GM11168 (cell line): Measurements from ENCODE around the gene MAPK8.

Source experiments
- in situ Hi-C: fragments of 300-500 bp; cut with MboI; formaldehyde crosslinking; loops from one replicate; pipeline ENCODE4 v1.12.0; 2022; ENCODE audit warnings: low sequenced_read_pairs; ENCODE audit not compliant: unreplicated experiment

MAPK8 gene

DNA sequence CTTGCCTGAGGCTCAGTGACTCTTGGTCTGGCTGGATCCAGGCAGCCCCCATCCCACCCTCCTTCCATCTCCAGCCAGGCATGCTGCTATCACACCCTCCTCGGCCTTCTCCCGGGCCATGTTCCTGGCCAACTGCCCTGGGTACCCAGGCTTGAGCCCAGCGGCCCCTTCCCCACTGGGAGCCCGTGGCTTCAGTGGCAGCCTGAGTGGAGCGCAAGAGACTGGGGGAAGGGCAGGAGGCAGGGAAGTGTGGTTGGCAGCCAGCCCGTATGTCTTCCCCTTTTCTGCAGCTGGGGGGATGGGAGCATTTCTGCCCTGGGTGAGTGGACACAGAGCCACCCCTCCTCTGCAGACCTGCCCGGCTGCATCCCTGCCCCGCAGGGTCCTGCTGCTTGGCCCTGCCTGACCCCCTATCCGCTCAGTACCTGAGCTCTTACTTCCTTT, 149.9 kb downstream of the MAPK8 start:
- in situ Hi-C loops, result no loop called here

- in situ Hi-C loops, result no loop called here
These were observed 150.6 kb downstream of the MAPK8 start for GRCh38 chr10:48456808-48457761.

DNA sequence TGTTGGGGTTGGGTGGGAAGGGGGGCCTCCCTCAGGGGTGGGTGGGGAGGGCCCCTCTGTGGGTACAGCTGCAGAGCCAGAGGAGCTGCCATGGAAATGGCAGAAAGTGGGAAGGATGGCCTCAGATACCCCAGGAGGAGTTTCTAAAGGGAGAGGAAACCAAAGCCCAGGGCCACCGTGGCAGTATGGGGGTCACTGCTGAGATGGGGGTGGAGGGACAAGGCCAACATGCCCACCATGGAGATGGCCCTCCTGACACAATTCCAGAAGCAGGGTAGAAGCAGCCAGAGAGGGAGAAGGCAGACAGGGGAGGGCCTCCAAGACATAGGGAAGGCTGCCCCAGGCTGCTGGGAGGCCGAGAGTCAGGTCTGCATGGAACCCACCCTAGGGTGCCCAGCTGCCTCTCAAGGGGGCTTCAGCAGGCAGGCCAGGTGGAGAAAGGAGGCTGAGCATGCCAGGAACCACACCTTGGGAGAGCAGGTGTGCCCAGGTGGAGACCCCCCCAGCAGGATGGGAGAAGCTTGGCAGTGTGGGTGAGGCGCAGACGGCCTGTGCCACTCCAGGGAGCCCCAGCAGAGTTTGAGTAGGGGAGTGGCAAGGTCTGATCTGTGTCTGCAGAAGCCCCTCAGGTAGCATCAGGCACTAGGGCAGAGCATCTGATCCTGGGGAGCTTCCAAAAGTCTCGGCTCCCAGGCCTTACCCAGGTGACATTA, 151.6 kb downstream of the MAPK8 start:
- in situ Hi-C loops, result no loop called here

DNA sequence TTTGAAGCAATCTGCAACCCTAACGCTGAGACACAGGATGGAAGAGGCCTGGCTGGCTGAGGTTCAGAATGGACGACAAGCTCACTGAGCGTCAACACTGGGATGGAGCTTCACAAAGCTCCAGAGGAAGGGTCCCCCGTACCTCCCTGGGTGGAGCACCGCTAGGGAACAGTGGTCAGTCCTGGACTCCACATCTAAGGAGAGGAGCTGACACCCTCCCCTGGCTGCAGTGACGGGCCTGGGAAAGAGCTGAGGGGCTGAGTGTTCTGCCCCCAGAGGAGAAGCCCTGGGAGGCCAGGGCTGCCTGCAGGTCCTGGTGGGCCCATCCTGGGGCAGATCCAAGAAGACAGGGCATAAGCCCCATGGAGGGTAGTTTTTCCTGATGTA, 152.2 kb downstream of the MAPK8 start:
- in situ Hi-C loops, result no loop called here

GRCh38 chr10:48459270-48460150, 153.0 kb downstream of the MAPK8 start:
- in situ Hi-C loops, result no loop called here

DNA sequence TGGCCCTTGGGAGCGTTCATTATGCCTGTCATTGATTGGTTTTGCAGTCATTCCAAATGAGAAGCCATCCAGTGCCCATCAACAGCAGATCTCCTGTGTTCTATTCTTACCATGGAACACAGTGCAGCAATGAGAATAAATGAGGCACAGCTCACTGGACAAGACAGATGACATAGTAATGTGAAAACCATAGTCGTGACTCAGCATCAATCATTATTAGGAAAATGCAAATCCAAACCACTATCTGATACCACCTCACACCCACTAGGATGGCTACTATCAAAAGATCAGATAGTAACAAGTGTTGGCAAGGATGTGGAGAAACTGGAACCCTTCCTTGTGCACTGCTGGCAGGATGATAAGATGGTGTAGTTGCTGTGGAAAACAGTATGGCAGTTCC, 153.7 kb downstream of the MAPK8 start:
- in situ Hi-C loops, result no loop called here

GRCh38 chr10:48461623-48462481, 155.4 kb downstream of the MAPK8 start:
- in situ Hi-C loops, result no loop called here

DNA sequence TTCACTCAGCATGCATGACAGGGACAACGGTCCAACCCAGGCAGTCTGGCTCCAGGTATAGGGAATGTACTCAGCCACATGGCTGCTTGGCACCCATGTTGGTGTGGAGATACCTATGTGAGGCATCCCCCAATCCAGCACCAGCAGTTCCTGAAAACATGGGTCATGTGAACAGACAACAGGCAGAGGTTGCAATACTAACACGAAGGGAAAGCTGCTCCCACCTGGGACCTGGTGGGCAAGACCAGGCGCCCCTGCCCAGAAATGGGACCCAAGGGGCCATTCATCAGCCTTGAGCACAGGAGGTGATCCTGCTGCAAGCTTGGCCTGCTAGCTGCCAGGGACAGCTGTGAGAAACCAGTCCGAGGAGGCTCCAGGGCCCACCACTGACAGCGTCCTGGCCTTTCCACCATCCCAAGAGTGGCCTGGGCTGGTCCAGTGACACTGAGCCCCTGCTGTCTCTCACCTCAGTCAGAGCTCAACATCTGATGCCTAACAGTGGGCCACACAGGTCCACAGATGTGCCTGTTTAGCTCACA, 156.1 kb downstream of the MAPK8 start:
- in situ Hi-C loops, result no loop called here

DNA sequence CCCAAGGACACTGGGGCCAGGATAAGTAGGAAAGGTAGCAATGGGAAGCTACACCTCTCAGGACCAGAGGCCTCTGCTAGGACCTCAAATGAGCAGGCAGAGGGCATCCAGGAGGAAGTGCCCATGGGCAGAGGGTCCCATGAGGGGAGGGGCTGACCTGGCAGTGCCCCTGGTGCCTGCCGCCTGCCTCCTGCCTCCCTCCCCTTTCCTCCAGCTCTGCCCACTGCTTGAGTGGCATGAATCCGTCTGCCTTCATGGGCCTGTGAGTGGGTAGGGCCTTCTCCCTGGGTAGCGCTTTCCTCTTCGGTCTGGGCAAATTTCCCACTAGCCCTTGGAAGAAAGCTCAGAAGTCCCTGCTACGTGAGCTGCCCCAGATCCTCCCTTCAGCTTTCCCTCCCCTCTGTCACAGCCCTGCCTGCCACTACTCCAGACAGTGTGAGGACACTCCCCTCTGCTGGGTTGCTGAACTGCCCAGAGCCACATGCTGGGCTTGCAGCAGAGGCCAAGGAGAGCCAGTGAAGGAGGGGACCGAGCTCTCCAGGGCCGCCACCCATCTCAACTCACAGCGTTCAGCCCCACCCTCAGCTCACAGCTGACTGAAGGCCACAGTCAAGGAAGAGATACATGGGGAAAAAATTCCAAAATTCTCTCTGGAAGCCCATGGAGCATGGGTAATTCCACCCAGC, 157.0 kb downstream of the MAPK8 start:
- in situ Hi-C loops, result no loop called here

DNA sequence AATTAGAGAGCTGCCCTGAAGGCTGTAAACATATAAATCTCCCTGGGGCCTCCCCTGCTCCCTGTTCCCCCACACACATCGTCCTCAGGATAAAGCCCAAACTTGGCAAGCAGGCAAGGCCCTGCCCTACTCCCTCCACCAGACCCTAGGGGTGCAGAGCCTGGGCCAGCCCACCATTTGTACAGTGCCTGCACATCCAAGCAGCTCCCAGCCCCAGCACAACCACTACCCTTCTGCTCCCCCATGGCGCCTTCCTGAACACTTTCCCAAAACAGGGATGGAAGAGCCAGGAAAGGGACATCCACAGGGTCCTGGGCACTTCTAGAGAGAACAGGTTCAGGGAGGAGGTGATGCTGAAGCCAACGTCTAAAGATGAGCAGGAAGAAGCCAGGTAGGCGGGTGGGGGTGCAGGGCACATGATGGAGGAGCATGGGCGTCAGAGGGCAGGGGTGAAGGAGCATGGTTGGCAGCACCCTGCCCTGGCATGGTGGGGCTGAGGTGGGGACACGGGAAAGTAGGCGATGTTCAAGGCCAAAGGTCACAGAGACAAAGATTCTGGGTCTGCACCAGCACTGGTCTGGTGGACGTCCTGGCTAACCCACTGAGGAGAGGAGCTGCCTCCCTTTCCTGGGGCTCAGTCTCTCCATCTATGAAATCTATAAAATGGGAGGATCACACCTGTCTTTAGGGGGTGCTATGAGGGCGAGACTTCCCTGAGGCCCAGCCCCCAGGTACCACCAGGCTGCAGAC, 157.8 kb downstream of the MAPK8 start:
- in situ Hi-C loops, result no loop called here

- in situ Hi-C loops, result no loop called here
These were observed 158.6 kb downstream of the MAPK8 start for GRCh38 chr10:48464871-48465736.

- in situ Hi-C loops, result no loop called here
These were observed 159.5 kb downstream of the MAPK8 start for GRCh38 chr10:48465860-48466521.

GRCh38 chr10:48466611-48467240, 160.2 kb downstream of the MAPK8 start:
- in situ Hi-C loops, result no loop called here

- in situ Hi-C loops, result no loop called here
These were observed 161.2 kb downstream of the MAPK8 start for GRCh38 chr10:48467669-48468068.

DNA sequence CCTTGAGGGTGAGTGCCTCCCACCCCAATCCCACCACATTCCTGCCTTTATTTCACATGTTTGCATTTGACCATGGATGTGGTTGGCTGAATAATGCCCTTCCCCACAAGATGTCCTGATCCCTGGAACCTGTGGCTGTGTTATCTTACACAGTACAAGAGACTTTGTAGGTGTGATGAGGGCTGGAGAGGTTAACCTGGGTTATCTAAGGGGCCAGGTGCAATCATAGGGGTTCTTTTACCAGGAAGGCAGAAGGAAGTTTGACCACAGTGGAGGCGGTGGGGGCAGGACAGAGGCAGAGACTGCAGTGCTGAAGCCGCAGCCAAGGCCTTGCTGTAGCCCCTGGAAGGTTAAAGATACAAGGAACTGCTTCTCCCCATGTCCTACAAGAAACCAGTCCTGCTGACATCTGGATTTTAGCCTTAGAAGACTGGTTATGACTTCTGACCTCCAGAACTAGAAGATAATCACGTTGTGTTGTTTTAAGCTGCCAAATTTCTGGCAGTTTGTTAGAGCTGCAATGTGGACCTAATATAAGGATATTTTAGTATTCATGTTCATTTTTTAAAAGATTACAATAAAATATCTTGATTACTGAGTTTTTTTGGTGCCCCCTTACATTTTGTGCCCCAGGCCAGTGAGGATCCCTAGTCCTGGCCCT, 161.8 kb downstream of the MAPK8 start:
- in situ Hi-C loops, result no loop called here
